ENCODE measurements around the gene MAML3.

MAML3 gene

DNA sequence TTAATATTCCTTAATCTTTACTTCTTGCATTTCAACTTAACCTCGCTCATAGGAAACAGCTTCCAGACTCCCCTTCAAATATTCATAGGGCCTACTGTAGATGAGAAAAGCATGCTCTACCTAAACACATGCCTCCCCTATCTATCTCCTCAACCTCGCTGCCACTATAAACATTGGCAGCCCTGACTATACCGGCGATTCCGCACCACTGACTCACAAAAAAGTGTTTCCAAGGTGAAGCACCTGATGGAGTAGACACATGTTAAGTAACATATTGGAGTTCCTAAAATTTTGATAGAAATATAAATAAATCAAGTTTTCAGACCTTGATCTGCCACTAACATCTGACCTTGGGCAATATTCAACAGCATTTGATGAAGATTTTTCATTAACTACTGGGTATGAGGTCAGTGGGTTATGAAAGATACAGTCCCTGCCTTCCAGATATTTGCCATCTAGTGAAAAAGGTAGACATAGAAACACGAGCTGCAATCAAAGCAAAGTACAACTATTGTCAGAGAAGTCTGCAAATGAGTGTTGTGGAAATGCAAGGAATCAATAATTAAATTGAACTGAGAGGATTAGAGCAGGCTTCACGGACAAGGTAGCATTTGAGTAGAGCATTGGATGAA is 184.2 kb downstream of the MAML3 start:
- TF ChIP-seq, protein P1, sequence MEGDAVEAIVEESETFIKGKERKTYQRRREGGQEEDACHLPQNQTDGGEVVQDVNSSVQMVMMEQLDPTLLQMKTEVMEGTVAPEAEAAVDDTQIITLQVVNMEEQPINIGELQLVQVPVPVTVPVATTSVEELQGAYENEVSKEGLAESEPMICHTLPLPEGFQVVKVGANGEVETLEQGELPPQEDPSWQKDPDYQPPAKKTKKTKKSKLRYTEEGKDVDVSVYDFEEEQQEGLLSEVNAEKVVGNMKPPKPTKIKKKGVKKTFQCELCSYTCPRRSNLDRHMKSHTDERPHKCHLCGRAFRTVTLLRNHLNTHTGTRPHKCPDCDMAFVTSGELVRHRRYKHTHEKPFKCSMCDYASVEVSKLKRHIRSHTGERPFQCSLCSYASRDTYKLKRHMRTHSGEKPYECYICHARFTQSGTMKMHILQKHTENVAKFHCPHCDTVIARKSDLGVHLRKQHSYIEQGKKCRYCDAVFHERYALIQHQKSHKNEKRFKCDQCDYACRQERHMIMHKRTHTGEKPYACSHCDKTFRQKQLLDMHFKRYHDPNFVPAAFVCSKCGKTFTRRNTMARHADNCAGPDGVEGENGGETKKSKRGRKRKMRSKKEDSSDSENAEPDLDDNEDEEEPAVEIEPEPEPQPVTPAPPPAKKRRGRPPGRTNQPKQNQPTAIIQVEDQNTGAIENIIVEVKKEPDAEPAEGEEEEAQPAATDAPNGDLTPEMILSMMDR (IDR thresholded peaks at IDR 0.05; ENCODE audit: low read length, missing control alignments): no peak
- H3K4me3 ChIP-seq (replicated peaks; ENCODE audit: low read depth, low read length): no peak overlapping the region
- no peak for DNase-seq (ENCODE audit: low read depth)

DNA sequence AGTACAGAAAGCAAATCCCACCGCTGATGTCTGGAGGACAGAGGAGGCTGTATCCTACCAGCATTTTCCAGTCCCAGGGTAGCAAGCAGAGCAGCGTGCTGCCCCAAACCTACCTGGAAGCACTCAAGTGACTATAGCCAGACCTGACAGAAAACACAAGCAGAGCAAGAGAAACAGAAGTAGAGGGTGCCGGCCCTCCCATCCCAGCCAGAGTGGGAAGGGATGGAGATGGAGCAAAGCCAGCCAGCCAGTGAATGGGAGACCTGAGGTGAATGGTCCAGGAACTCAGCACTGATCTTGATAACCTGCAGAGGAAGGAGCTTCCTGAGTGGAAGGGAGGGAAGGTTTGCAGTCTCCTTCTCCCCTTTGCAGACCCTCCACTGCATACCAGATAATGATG is 185.2 kb downstream of the MAML3 start:
- H3K4me3 ChIP-seq (replicated peaks; ENCODE audit: low read depth, low read length): no peak overlapping the region
- DNase-seq (ENCODE audit: low read depth): no peak
- TF ChIP-seq, protein P1 (IDR thresholded peaks at IDR 0.05; ENCODE audit: low read length, missing control alignments): no peak

DNA sequence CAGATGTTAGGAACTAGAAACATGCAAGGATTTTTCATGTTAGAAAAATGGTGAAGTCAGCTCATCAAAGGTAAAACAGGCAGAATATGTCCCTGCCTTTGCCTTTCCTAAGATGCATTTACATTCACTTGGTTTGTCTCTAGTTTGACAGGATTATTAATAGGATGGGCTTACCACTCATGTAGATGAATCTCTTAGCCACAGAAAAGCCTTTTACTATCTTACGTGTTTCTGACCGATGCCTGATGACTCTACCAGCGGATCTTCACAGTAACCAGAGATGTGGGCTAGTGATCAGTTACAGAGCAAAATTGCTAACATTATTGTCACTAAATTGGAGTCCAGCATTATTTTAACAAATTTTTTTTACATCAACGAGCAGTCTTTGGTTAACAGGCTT is 187.6 kb downstream of the MAML3 start:
- no peak overlapping the region for H3K4me3 ChIP-seq (replicated peaks; ENCODE audit: low read depth, low read length)
- DNase-seq (ENCODE audit: low read depth): no peak
- TF ChIP-seq, protein P1 (IDR thresholded peaks at IDR 0.05; ENCODE audit: low read length, missing control alignments): no peak

DNA sequence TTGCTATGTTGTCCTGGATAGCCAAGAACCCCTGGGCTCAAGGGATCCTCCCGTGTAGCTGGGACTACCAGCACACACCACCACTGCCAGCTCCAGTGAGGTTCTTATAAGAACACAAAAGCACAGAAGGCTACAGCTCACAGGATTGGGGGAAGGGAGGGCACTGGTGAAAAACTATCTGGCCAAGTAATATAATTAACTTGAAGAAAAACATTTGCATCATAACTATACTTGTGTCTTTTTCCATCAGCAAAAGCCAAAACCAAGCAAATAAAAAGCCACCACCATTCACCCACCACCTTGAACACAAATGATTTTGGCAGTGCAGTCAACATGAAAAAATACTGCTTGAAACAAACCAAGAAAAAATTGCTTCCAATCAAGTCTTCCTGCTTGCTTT is 188.2 kb downstream of the MAML3 start:
- TF ChIP-seq, protein P1 (IDR thresholded peaks at IDR 0.05; ENCODE audit: low read length, missing control alignments): no peak

DNA sequence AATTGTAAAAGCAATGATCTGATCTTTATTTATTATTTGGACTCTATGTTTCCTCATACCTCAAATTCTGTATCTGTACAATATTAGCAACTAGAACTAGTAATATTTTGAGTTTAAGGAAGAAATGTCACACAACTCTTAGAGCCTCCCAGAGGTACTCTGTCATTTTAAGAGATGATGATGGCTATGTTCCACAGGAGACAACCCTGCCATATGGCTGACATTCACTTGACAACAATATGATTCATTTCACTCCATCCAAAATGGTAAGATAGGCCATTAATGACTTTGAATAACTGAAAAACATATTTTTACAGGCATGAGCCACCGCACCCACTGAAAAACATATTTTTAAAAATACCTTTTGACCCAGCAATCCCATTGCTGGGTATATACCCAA is 190.3 kb downstream of the MAML3 start:
- TF ChIP-seq, protein P1 (IDR thresholded peaks at IDR 0.05; ENCODE audit: low read length, missing control alignments): no peak
- no peak for DNase-seq (ENCODE audit: low read depth)
- no peak overlapping the region for H3K4me3 ChIP-seq (replicated peaks; ENCODE audit: low read depth, low read length)

More for the DNA sequence above, 188.2 kb downstream of the MAML3 start:
- no peak for DNase-seq (ENCODE audit: low read depth)
- H3K4me3 ChIP-seq (replicated peaks; ENCODE audit: low read depth, low read length): no peak overlapping the region

DNA sequence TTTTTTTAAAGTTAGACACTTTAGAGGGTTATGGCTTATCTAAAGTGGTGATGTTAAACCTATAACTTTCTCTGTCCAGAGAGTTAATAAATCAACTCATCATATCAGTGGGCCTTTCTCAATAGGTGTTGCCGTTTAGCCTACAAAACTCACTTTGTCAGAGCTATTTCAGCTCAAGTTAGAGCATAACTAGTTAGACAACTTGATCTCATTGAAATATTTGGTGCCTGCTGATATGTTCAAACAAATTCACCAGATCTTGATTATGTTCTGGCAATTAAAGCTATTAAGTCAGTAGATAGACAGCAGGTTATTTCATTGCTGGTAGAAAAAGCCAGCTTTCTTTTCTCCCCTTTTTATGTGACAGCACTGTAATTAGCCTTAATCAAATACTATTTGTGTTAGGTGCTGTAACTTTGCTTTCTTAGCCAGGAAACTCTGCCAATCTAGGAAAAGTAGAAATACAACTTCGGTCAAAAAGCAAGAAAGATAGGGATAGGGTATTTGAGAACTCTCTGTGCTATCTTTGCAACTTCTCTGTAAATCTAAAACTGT is 191.8 kb downstream of the MAML3 start:
- no peak overlapping the region for H3K4me3 ChIP-seq (replicated peaks; ENCODE audit: low read depth, low read length)
- DNase-seq (ENCODE audit: low read depth): no peak
- TF ChIP-seq, protein P1 (IDR thresholded peaks at IDR 0.05; ENCODE audit: low read length, missing control alignments): no peak
